Kidney (tissue), 14 donors: ENCODE data around the gene FSTL5. TPM values are rescaled to one million over a fixed set of nuclear protein-coding genes. Genes with fewer than 3 reads are reported as not detected.

ENCODE experiments used
- DNase-seq, 5 donors: peaks; one replicate each; pipeline ENCODE4 v3.0.0-alpha.2; 2013 to 2020
- FAIRE-seq: peaks from 2 replicates; lab custom pipeline; 2012; peaks lifted over from hg19 to GRCh38; lab: Jason Lieb, UNC
- H3K27ac ChIP-seq, 2 donors: one replicate each; pipeline ENCODE4 v1.7.0; 2013; ENCODE audit warnings: low read depth in 2 of 2, low read length in 2 of 2, inconsistent platforms in 1 of 2
- H3K27me3 ChIP-seq: one replicate; pipeline ENCODE4 v1.7.1; 2013; ENCODE audit warnings: low read length, inconsistent platforms; ENCODE audit not compliant: control insufficient read depth, insufficient read depth
- H3K36me3 ChIP-seq, 3 donors: one replicate each; pipeline versions ENCODE4 v1.7.0 to v1.7.1; 2013; ENCODE audit warnings: low read length in 3 of 3, control low read depth in 1 of 3, inconsistent platforms in 1 of 3; ENCODE audit not compliant: insufficient read depth in 3 of 3, control insufficient read depth in 2 of 3
- H3K4me1 ChIP-seq, 3 donors: one replicate each; pipeline versions ENCODE4 v1.7.0 to v1.7.1; 2013; ENCODE audit warnings: low read length in 3 of 3, inconsistent platforms in 1 of 3, low read depth in 1 of 3; ENCODE audit not compliant: control insufficient read depth in 2 of 3, insufficient read depth in 2 of 3
- H3K4me3 ChIP-seq, 3 donors: one replicate each; pipeline versions ENCODE4 v1.7.0 to v1.8.1; 2013; ENCODE audit warnings: low read length in 3 of 3, control low read depth in 1 of 3, inconsistent platforms in 1 of 3
- H3K9ac ChIP-seq, 3 donors: one replicate each; pipeline versions ENCODE4 v1.7.0 to v1.7.1; 2013; ENCODE audit warnings: low read length in 3 of 3, control low read depth in 1 of 3, inconsistent platforms in 1 of 3
- H3K9me3 ChIP-seq, 3 donors: one replicate each; pipeline versions ENCODE4 v1.7.0 to v1.7.1; 2013; ENCODE audit warnings: low read length in 3 of 3, control low read depth in 1 of 3, inconsistent platforms in 1 of 3; ENCODE audit not compliant: control insufficient read depth in 2 of 3, insufficient read depth in 1 of 3
- CTCF ChIP-seq: IDR thresholded peaks from 3 replicates; pipeline ENCODE4 v1.5.1; 2012; ENCODE audit warnings: mild to moderate bottlenecking, moderate library complexity, borderline replicate concordance; ENCODE audit not compliant: insufficient read depth; ENCODE audit errors: extremely low read depth
- intact Hi-C: fragments of 100-400 bp; cut with DNase I; formaldehyde crosslinking; loops from one replicate; pipeline ENCODE4 v1.11.1; 2022
- polyA plus RNA-seq: library from polyadenylated mRNA; stranded (reverse); fragments of 350-450 nt; fragmentation: Illumina TruSeq; extraction: RNeasy Lipid Tissue Mini Kit (QIAGEN cat#74804); gene quantifications from one replicate; pipeline ENCODE4 v1.2.3, GENCODE V29; 2014; ENCODE audit warnings: low read depth, low replicate concordance; ENCODE audit not compliant: insufficient read depth
- total RNA-seq: library from RNA; stranded (reverse); fragmentation: NEBNext Ultra II Directional; extraction: Animal tissue kit (Norgen Biotek cat#: 25700); gene quantifications from one replicate; pipeline ENCODE4 v1.2.1, GENCODE V29; 2021
- donor health status: control.
- donor health status: control.
- donor health status: control.
- donor health status: control.
- donor health status: control.
- donor health status: DM: yes; HTN: yes; CAD: no.
- donor health status: Normal renal cell carcinoma (clear cell type).

The FSTL5 gene
- total and polyA plus RNA-seq, 2 donors from 2014 or later, result 0.09 TPM; not detected in 1

GRCh38 chr4:162010362-162010761, 153.4 kb downstream of the FSTL5 start:
- Histone ChIP-seq H3K4me1 (no peaks in the 10 kb centered on the region), H3K9ac (no peak overlapping the region), H3K27me3 (no peaks in the 10 kb centered on the region), H3K9me3 (no peaks in the 10 kb centered on the region), H3K27ac (no peak overlapping the region), H3K36me3 (no peaks in the 10 kb centered on the region), H3K4me3 (no peak overlapping the region)
- DNase-seq (no peak), FAIRE-seq (no peak)
- intact Hi-C loops, result no loop called here
- no peak for TF ChIP-seq CTCF

- H3K4me1 ChIP-seq, result no peaks in the 10 kb centered on the region
- H3K36me3 ChIP-seq, result no peaks in the 10 kb centered on the region
- no peak for TF ChIP-seq CTCF
- no peak overlapping the region for H3K4me3 ChIP-seq
- no peak overlapping the region for H3K27ac ChIP-seq
- intact Hi-C loops, result no loop called here
- no peaks in the 10 kb centered on the region for H3K27me3 ChIP-seq
- no peak for FAIRE-seq
- DNase-seq, result no peak
- no peaks in the 10 kb centered on the region for H3K9me3 ChIP-seq
- no peak overlapping the region for H3K9ac ChIP-seq
Measured at GRCh38 chr4:161992317-161992716, 171.5 kb downstream of the FSTL5 start.

- intact Hi-C loops, result no loop called here
- no peak for TF ChIP-seq CTCF
- no peak overlapping the region for H3K4me3 ChIP-seq
- H3K4me1 ChIP-seq, result no peaks in the 10 kb centered on the region
- no peak overlapping the region for H3K27ac ChIP-seq
- no peaks in the 10 kb centered on the region for H3K9me3 ChIP-seq
- H3K36me3 ChIP-seq, result no peaks in the 10 kb centered on the region
- H3K9ac ChIP-seq, result no peak overlapping the region
- DNase-seq, result no peak
- FAIRE-seq, result no peak
- no peaks in the 10 kb centered on the region for H3K27me3 ChIP-seq
Measured at GRCh38 chr4:161991811-161992210, 172.0 kb downstream of the FSTL5 start.

GRCh38 chr4:161990721-161991120, 173.1 kb downstream of the FSTL5 start:
- no peak for FAIRE-seq
- intact Hi-C loops, result no loop called here

More at GRCh38 chr4:161990721-161991120, 173.1 kb downstream of the FSTL5 start:
- no peak overlapping the region for H3K4me3 ChIP-seq
- no peaks in the 10 kb centered on the region for H3K27me3 ChIP-seq
- H3K27ac ChIP-seq, result no peak overlapping the region
- DNase-seq, result no peak
- no peaks in the 10 kb centered on the region for H3K36me3 ChIP-seq
- no peak for TF ChIP-seq CTCF
- no peak overlapping the region for H3K9ac ChIP-seq
- H3K9me3 ChIP-seq, result no peaks in the 10 kb centered on the region
- no peaks in the 10 kb centered on the region for H3K4me1 ChIP-seq
